GF-D8 (cell line): ENCODE measurements around the gene TMEM9B.
"Not testable (repeated sequence)": the region's sequence is repeated elsewhere in the genome, so short reads cannot be mapped to it uniquely, and the experiment has no call there.

ENCODE experiments used
- DNase-seq: peaks from one replicate; lab custom pipeline; 2025; lab: John Stamatoyannopoulos, UW

The TMEM9B gene

DNA sequence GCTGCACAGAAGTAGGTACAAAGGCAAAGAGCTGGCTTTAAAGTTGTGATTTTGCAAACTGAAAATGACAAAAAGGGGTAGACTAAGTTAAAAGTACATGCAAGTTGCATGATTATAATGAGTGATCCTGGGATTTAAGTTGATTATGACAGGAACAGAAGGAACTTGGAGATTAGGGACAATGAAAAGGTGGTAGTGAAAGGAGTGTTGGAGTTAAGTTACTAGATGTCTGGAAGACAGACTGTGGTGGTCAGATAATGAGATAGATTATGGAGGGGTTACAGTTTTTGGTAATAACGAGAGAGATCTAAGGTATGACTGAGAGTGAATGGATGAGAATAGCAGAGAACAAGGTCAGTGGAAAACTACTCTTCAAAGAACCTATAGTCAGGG lies 7.7 kb upstream of the TMEM9B start:
- no peak for DNase-seq

DNA sequence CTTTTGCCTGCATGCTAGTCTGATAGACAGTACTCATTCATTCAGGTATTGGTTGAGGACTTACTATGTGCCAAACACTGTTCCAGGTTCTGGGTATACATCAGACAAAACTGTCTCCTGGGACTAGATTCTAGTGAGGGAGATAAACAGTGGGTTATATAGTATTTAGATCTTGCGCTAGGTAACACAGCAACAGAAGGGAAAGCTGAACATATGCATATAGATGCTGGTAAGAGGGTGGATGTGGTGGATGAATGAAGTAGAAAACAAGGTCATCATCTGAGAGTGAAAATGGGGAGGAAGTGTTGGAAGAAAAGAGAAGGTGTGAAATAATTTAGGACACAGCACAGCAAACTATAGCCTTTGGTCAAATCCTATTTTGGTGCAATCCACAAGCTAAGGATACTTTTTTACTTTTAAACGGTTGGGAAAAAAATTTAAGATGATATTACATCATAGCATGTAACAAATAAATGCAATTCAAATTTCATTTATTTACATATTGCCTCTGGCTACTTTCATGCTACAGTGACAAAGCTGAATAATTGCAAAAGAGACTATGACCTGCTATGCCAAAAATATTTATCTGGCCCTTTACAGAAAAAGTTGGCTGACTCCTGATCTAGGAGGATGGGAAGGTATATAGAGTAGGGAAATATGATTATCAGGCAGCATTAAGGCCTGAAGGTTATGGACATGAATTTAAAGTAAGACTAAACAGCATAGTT lies 7.1 kb upstream of the TMEM9B start:
- no peak for DNase-seq

DNA sequence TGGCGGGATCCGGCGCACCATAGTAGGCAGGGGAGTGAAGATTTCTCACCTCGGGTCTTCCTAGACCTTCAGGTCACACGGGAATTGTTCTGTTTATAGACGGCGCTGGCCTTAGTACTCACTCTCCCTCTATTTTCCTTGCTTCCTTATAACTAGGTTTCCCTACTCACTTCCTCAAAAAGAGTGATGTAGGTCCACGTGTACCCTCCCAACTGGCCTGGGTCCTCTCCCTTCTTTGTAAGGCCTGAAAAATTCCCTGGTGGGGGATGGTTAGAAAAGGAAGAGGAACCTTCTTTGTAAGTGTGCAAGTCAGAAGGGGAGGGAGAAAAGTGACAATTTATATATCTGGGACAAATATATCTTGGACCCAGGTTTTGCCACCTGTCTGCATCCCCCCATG lies 2.9 kb upstream of the TMEM9B start:
- no peak for DNase-seq

DNA sequence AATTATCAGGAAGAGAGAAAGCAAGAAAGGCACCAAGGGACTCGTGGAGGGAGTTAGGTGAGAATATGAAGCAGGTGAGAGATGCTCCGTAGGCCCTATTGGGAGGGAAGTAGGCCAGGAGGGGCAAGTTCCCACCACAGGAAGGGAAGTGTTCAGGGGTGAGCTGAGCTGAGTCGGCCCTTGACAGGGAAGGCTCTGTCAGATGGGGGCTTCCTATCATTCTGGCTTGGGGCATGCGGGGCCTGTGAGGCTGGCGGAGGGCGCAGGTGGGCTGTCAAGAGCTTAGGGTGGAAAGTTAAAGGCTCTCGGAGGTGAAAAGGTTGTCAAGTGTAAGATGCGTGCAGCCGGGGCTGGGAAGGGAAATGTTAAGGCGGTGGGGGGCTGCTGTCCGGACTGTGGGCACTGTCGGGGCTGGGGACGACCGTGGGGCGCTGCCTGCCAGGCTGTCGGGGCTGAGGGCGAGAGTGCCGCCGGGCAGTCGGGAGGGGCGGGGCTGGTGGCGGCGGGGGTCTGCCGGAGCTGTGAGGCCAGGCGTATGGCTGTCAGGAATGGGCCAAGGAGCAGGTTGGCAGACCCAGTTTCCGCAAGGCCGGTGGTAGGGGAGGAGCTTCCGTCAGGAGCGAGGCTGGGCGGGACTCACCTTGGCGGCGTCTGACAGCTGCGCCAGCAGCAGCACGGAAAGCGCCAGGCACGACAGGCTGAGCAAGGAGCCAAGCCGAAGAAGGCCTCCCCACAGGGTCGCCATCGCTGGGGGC lies 496 bp downstream of the TMEM9B start:
- DNase-seq = no peak

DNA sequence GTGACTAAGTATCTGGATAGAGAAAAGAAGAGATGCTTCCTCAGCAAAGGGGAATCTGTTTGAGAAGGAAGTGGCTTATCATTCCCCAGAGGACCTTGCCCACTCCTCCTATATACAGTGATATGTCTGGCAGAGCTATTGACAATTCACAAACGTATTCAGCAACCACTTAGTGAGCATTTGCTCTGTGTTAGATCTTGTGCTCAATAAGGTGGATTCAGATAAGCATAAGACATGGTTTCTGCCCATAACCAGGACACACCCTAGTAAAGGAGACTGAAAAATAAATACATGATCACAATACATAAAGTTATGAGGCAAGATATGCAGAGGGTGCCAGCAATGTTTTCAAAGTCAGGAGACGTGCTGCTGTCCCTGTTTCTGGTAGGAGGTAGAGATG lies 1.4 kb downstream of the TMEM9B start:
- no peak for DNase-seq

DNA sequence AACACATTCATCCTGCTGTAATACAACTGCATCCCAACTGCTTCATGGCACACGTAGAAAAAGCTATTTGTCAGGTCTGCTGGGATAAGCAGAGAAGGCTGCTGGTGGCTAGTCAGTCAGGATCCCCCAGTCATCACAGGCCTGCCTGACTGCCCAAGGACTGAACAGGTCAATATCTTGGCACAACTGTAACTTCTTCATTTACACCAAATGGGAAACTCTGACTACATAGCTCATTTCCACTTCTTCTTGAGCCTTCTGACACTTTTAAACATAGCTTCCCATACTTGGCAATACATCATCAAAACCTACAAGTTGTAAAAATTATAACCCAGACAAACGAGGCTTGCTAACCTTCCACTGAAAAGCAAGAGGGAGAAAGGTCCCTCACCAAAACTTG lies 2.8 kb downstream of the TMEM9B start:
- DNase-seq = no peak

DNA sequence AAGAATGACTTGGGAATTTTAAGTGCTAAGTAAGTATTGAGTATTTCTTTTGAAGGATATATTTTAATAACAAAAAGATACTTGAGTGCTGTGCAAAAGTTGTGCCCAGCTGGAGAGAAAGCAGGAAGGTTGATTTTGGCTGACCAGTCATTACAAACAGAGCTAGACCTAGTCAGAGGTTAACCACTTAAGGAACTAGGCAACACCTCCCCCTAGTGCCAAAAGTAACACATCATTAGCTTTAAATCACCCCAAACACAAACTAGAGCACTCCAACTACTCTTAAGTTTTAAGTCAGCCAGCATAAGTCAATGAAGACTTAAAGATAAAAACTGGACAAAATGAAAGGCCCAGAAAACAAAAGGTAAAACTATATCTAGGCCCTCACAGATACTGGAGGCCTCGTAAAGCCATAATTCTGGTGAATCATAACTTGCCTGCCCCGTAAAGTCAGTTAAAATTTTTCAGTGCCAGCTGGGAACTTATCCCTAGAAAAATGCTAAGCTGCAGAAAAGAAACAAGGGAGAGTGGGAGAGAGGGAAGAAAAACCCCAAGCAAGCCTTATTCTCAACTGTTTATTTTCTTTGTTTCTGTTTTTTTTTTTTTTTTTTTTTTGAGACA lies 4.6 kb downstream of the TMEM9B start:
- peak; percentile 1 for DNase-seq

DNA sequence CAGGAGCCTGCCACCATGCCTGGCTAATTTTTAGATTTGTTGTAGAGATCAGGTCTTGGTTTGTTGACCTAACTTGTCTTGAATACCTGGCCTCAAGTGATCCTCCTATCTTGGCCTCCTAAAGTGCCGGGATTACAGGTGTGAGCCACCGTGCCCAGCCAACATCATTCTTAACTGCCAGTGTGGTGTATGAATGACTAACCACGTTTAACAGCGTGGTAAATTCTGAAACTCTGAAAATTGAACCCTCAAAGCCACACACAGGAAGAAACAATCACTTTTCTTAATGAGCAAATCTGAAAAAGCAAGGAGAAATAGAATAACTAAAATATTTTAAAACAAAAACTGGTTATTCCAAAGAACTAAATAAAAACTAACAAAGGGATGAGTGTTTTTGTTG lies 7.4 kb downstream of the TMEM9B start:
- DNase-seq = no peak

DNA sequence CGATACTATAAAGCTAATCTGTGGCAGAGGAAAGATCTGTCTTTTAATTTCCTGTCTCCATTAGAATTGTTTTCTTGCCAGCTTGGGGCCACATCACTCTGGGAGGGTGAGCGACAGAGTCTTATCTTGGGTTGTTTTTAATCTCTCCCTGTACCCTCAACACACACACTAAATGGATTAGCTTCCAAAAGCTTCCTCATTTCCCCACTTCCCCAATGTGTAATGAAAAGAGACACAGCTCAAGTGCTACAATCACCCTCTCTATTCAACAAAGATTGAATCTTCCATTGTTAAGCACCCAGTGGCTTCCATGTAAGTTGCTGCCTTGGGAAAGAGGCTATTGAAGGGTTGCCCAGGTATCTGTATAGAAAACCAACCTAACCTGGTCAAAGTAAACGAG lies 15.4 kb downstream of the TMEM9B start:
- peak; percentile 3 for DNase-seq

DNA sequence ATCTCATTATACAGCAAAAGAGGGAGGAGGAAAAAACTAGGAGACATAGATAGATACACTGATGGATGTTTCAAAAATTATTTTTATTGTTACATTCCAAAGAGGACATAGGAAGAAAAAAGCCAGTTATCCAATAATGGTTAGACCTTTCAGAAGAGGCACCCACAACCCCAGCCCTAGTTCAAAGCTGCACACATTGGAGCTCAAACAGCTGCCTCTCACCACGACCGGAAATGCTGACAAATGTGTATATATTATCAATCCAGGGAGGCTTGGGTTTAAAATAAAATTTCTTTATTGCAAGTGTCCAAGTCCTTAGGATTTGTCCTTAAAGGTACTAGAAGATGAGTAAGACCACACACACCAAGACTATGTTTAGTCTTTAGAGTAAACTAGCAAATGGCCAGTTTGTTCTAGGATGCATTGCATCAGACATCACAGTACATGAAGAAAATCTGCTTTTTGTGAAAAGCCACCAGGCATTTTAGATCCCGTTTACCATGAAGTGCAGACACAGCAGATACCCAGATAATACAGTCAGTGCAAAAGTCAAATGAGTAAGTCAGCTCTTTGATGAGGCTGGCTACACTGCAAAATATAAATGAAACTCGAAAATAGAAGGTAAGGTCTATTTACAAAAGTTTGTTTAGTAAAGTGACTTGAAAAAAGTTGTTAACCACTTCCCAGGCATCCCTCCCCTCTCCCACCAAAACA lies 16.9 kb downstream of the TMEM9B start:
- no peak for DNase-seq

DNA sequence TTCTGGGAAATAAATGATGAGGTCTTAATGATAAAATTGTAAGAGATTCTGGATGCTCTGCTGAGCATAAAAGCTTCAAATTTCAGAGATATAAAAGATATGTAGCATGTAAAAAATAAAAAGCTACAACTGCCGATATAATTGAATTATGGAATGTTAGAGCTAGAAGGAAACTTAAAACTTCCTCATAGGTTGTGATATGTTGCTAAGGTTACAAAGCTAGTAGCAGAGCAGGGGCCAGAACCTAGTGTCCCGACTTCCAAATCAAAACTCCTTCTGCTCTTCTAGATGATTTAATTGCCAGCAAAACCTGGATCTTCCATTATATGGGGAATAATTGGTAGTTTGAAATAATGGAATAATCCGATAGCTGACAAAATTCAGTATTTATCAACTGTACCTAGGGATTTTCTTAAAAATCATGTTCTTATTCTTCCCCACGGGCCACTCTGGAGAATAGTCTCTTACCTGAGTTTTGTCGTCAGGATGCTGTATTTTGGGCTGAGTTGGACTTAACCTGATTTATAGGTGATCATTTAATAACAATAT lies 21.6 kb downstream of the TMEM9B start, which contains the start of gene ASCL3:
TSS of gene ASCL3 (minus strand) at position 499 of the 549 bp plus-strand sequence. CDS start 4,855 bp downstream, outside the sequence.
- DNase-seq = no peak

DNA sequence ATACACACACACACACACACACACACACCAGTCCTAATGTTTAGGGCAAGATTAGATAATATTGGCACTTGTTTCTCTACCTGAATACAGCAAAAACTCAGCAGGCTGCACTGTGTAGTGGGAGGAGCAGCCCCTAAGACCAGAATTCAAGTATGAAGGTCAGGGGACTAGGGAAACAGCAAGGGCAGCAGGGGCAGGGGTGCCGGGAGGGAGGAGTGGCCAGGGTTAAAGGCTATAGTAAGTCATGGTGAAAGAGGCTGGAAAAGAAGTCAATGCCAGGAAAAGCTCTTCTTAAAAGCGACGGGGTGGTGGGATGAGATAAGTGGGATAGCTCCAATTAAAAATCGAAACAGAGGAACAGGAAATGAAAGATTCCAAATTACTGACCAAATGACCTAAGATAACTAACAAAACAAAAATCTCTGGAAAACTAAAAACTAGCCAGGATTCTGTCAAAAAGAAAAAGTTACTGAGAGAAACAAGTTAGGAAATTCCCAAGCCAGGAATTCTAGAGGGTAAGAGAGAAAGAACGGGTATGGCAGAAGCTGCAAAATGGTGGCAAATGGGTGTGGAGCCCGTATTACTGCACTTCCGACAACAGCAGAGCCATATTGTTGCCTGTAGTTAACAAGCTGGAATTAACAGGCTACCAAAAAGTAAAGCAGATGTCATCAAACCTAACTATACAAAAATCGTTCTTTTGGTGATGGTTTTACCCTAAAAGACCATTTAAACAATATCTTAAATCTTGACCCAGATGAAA lies 22.7 kb downstream of the TMEM9B start:
- DNase-seq = no peak

DNA sequence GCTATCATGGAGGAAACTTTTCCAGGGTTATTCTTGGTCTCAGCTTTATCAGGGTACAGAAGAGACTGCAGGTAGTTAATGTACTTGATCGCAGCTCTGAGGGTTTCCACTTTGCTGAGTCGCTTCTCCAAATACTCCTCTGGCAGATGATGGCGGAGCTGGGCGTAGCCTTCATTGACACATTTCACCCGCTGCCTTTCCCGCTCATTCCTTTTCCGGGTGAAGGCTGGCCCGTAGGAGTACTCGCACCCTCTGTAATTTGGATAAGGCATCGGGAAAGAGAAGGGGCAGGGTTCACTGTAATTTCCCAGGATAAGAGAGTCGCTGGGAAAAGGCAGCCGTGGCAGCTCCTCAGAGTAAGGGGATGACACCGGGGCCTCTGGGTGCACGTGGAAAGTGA lies 26.6 kb downstream of the TMEM9B start:
- no peak for DNase-seq

DNA sequence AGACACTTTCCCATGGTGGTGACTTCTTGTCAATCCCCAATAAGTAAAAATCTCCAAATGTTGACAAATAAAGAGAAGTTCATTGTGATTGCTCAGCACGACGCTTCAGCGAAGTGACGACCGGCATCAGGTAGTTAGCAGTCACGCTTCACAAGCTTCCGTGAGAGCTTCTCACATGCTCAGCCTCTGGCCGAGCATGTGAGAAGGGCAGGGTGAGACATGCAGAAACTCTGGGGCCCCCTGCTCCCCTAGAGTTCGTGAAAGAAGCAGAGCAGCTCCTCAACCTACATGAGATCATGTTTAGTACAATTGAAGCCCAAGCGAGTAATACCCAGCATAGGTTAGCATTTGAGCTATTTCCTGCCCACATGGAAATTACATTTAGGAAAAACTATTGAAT lies 27.1 kb downstream of the TMEM9B start:
- no peak for DNase-seq

DNA sequence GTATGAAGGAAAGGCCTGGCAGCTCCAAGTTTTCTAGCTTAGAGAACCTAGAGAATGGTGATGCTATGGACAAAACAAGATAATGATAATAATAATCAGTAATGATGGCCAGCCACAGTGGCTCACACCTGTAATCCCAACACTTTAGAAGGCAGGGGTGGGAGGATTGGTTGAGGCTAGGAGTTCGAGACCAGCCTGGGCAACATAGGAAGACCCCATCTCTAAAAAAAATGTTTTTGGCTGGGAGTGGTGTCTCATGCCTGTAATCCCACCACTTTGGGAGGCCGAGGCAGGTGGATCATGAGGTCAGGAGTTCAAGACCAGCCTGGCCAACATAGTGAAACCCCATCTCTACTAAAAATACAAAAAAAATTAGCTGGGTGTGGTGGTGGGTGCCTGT lies 28.5 kb downstream of the TMEM9B start:
- not testable (repeated sequence) for DNase-seq

DNA sequence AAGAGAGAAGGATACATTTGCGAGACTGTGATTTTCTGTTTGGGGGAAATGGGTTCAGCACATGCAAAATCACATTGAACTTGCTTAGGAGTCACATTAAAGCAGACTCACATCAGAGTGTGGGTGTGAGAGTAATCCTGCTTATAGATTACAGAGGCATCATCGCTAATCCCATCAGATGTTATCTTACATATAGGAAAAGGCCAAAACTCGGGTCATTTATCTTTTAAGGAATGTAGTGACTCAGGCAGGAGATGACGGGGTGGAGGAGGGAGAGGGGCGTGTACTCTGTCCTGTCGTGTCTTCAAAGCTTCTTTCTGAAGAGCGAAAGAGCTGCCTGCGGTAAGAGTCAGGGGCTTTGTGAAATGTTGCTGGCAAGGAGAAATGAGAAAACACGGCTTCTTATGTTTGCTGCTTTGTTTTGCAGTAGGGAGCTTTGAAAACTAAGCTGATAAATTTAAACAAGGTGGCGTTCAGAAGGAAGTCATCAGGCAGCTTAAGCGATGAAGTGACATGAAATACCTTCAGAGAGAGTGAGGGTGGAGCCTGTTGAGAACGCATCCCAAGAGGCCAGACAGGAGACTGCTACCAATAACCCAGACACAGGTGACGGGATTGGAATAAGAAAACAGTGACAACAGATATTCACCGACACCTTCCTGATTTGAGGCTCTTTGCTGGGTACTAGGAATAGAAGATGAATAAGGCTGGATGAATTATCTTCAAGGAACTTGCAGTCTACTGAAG lies 29.3 kb downstream of the TMEM9B start:
- DNase-seq = no peak

DNA sequence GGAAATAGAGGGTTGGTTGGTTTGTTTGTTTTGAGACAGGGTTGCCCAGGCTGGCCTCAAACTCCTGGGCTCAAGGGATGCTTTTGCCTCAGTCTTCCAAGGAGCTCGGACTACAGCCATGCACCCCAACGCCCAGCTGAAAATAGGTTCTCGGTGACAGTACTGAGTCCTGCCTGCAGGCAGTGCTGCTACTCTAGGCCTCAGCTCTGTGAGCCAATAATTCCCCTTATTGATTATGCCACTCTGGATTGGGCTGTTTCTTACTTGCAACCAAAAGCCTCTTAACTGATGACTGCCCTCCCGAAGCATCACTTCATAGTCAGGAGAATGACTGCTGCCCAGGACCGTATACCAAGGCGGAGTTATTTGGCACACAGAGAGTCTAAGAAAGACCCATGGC lies 30.3 kb downstream of the TMEM9B start:
- DNase-seq = no peak

DNA sequence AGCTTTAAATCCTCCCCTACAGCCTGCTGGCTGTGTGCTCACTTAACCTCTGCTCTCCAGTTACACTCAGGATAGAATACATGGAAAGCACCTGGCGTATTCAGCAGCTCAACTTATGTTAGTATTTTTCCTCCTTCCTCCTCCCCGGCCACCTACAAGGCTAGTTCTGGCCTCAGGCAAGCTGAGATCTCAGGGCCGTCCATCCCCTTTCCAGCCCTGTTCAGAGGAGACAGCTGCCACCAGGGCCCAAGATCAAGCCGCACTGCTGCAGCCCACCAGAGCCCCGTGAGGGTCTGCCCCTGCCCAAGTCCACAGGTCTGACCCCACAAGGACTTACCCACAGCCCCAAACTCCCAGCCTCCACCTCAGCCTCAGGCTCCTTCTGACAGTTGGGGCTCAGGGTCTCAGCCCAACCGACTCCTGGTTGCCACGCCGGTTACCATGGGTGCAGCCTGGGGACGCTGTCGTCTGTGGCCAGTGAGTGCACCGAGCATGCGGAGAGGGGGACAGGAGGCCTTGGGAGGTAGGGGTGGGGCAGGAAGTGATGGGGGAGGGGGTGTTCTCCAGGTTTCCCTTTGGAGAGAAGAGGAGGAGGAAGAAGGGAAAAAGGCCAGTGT lies 31.6 kb downstream of the TMEM9B start, which contains the start of gene C11orf16:
TSS of gene C11orf16 (minus strand) at position 384 of the 617 bp plus-strand sequence. CDS start 639 bp downstream, outside the sequence.
- no peak for DNase-seq

DNA sequence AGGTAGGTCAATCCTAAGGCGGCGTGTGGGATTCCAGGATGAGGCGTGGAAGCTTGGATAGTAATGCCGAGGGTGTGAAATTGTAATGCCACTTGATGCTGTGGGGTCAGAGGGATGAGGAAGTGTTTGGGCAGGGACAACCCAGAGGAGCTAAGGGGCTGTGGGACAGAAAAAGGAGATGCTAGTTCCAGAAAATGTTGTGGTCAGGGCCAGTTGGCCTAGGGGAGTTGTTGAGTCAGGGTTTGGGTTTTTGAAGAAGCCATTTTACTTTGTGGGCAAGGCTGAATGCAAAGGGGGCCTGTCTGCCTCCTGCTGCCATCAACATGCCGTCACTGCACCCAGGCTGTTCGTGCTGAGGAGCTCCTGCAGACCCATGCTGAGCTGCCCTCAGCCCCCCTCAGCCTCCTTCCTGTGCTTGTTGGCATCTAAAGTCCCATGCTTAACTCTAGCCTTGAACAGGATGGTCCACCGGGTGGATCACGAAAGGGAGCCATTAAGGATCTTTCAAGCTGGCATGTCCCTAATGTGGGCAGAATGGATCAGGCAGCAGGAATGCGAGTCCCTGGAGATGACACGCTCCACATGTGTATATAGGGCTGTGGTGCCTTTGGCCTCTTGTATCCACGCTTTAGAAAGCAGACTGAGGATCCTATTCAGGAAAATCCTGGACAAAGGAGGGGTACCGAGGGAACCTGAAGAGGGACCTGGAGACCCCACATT lies 33.6 kb downstream of the TMEM9B start:
- DNase-seq = no peak
